HG02943 (cell line): ENCODE measurements around the gene FBXL4.

Experiments
- ATAC-seq: cut with Tn5 transposase; IDR thresholded peaks from one replicate; pipeline ENCODE4 v1.9.1; 2021; ENCODE audit warnings: mild to moderate bottlenecking, low read depth, moderate library complexity; ENCODE audit not compliant: unreplicated experiment

Gene FBXL4

DNA sequence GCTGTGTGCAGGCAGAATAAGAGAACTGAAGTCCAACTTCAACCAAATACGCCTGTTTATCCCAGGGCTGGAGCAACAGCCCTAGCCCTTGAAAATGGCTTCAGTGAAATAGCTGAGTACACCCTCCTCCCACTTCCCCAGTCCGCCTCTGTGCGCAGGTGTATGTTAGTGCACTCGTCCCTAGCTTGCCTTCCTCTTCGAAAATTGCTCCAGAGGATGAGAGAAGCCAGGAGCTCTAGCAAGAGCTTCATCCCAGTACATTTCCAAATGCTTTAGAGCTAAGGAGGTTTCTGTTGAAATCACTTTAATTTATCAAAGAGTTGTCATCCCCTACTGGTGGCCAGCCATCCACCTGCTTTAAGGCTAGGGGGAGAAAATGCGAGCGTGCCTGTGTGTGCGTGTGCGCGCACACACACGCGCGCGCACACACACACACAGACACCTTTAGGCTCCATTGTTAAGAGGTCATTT lies 118.8 kb downstream of the FBXL4 start:
- no peak for ATAC-seq

DNA sequence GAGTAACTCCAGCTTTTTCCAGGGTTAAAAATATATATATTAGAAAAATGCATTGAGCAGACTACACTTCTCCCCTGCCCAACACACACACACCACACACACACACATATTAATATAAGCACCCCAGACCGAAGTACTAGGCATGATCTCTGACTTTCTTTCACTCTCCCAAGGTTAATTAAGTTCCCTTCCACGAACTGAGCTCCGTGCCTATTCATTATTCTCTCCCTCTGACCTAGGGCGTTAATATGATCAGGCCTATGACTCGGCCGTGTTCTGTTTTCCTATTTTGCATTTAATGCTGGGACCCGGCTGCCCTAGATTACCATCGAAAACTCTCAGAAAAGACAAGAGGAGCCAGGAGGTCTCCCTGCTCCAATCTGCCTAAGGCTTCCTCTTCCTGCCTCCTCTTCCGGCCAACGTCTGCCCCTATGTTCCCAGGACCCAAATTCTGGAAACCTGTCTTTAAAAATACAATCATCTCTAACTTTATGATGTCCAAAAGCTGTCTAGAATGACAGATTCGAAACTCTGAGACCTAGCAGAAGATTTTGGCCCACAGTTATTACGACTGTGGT lies 119.4 kb downstream of the FBXL4 start:
- no peak for ATAC-seq

DNA sequence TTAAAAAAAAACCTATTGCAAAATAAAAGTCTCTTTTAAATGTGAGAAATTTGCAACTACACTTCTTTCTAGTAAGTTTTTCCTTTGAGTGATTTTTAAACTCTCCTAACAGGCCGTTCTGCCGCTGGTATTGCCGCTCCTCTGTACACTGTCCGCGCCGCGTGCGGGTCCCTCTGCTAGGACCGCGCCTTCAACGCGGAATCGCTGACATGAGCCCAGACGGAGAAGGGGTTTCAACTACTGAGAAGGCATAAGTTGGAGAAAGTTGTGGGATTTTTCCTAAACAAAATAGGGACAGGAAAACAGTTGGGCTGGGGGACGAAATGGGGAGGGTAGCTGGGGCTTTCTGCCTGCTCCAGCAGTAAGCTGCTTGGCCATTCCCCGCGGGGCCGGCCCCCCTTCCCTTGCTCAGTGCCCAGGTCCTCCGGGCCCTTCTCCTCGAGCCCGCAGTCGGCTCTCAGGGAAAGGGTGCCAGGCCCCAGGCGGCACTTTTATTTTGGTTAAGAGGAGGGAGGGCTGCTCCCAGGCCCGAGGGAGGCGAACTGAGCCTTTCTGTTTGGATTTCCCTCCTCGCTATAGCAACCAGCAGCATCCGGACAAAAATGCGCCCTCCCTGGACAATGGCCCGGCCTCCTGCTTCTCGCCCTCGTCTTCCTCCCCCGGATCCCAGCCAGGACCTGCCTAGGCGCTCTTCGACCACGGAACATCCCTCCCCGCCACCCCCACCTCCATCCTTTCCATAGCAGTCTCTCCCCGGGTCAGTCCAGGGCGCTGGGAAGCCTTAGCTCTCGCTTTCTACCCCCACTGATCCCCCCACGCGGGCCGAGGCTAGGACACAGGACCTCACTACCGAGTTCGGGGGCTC lies 120.2 kb downstream of the FBXL4 start:
- no peak for ATAC-seq

DNA sequence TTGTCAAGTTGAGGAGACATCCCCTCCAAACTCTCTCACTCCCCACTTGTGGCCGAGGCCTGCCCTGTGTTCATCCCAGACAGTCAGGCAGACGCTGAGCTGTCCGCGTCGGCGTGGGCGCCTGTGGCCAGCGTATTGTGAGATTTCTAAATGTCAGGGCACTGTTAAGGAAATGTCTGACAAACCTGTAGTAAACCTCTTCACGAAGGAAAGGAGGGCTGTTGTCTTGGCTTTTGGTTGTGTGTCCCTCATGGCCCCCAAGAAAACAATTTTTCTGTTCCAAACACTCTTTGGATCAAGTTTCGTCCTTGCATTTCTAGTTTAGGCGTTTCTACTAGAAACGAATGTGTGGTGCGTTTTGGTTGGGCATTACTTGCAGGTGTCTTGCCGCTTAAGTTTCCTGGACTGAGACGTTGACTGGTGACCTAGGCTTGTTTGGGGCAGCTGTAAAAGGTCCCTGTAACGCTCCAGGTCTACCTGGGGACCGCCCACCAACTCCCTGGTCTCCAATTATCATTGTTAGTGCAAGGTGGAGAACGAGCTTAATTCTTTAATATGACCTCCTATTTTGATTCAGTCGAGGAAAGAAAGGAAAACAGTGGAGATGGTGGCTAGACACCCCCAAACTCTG lies 122.0 kb downstream of the FBXL4 start:
- no peak for ATAC-seq

DNA sequence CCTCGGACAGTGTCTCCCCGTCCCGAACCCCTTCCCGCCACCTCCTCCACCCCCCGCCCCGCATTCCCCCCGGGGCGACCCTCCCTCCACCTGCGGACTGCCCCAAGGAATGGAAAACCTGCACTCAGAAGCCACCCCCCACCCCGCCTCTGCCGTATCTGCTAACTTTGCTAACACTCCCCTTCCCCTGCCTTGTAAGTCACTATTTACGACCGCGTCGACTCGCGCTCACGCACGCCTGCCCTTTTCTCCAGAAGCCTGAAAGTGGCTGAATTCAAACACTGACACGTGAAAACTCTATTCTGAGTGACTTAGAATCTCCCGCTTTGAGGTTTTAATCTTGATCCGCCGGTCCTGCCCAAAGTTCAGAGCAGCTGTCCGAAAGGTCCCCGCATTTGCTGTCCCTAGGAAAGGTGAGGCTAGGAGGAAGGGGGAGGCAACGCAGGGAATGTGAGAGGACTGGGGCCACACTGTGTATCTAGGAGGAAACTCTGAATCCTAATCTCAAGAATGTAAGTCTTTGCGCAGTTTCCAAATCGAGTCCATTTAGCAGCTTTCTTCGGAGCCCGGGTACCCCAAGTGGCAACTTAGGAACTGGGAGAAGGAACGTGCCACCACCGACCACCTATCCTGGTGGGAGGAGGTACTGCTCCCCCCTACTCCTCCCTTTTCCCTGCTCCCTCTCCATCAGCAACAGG lies 122.7 kb downstream of the FBXL4 start:
- ATAC-seq: no peak

DNA sequence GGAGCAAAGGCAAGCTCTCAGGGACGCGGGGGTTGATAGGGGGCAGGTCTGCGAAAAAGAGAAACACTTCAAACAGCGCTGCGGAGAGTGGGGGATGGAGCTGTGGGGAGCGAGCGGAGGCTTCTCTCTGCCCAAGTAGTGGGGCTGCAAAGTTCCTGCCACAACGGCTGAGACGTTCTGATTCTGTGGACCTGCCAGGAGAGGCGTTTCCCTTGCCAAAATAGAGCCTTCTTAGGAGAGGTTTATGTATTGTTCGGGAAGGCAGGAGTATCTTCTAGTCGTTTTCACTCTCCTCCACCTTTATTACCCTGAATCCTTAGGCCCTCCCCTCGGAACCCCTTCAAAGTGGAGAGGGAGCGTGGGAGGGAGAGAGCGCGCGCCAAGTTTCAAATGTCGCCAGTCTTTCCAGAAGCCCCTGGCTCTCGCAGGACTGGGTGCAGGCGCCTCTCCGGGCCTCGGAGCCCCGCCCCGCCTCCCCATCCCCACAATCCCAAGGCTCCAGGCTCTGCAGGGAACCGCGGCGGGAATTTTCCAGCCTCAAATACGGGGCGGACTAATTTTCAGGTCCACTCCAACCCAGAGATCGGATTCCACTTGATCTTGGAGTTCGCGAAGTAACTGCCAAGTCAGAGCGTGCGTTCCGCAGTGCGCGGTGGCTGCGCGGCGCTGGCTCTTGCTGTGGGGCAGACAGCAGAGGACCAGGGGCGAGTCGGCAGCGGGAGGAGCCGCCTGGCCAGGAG lies 123.4 kb downstream of the FBXL4 start:
- no peak for ATAC-seq

DNA sequence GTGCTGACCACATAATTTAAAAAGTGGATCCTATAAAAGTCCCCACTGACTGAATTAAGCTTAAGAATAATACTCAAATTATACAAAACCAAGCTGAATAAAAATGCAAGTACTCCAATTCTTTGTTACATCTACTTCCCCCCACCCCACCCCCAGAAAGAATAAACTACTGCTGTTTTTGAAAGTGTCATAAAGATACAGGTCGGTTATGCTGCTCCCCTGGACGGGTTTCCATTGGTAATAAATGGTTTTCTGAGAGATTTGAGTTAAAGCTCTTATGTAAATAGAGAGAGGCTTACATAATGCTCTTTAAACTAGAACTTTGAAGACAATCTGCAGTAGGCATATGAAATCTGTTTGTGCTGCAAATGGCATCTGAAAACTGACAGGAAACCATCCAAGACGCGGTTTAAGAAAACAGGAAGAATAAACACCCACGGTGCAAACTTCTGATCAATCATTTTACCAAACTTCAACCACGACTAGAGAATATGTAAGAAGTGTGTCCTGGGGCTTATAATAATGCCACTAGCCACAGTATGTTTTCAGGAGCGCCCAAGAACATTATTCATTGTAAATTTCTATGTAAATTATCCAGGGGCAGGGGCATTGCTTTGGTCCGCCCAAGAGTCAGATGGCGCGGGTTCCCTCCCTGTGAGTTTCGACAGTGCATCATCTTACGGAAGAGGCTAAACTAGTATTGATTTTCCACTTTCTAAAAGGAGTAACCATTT lies 124.2 kb downstream of the FBXL4 start:
- no peak for ATAC-seq

DNA sequence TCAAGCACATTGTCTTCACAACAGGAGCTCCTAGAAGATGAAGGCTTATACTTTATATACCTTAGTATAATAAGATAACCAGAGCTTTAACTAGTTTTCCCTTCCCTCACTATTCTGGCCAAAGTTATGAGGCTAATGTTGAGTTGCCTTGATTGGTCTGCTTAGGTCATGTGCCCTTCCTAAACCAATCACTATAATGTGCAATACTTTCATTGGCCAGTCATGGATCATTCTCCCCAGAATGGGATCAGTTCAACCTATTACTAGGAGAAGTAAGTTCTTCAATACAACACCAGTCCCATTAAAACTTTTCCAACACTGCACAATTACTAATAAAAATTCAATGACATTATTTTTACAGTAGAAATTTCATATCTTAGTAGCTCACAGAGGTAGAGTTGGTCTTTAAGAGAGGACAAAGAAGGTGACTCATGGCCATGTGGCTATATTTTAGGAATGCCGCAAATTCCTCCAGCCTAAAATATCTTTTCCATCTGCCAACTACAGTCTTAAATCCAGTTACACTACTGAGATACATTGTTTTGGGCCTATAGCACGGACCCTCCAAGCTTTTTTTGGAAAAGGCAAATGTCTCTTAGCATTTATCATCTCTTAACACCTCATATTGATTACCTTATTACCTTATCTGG lies 125.9 kb downstream of the FBXL4 start:
- no peak for ATAC-seq
